ENCODE data around the gene ERF. TPM values are rescaled to one million over a fixed set of nuclear protein-coding genes. Genes with fewer than 3 reads are reported as not detected.

The ERF gene
- total RNA-seq, 3 donors from 2014 or later, result 86.2 to 95.4 (median 89.1) TPM

- no peaks in the 10 kb centered on the region for H3K9me3 Mint-ChIP-seq
- ATAC-seq (no peak), DNase-seq (no peak)
- peaks cover 30% of the 10 kb centered on the region for H3K36me3 Mint-ChIP-seq (ENCODE audit: insufficient read depth)
- peaks cover 17% of the 10 kb centered on the region for H3K4me1 Mint-ChIP-seq (ENCODE audit: low read depth)
- H3K27me3 Mint-ChIP-seq (ENCODE audit: low read depth), result no peaks in the 10 kb centered on the region
- H3K4me3 Mint-ChIP-seq, result no peak overlapping the region
Observed at GRCh38 chr19:42235181-42235580, 19.7 kb downstream of the ERF start.

GRCh38 chr19:42234364-42234763 is 20.6 kb downstream of the ERF start:
- Mint-ChIP-seq H3K4me1 (ENCODE audit: low read depth) (peaks cover 9% of the 10 kb centered on the region), H3K27me3 (ENCODE audit: low read depth) (no peaks in the 10 kb centered on the region), H3K36me3 (ENCODE audit: insufficient read depth) (peaks cover 34% of the 10 kb centered on the region), H3K9me3 (no peaks in the 10 kb centered on the region), H3K4me3 (no peak overlapping the region)
- no peak for ATAC-seq
- no peak for DNase-seq

GRCh38 chr19:42233678-42234292 is 21.1 kb downstream of the ERF start:
- Mint-ChIP-seq H3K27me3 (ENCODE audit: low read depth) (no peaks in the 10 kb centered on the region), H3K36me3 (ENCODE audit: insufficient read depth) (peaks cover 31% of the 10 kb centered on the region), H3K4me3 (no peak overlapping the region), H3K4me1 (ENCODE audit: low read depth) (peaks cover 5% of the 10 kb centered on the region), H3K9me3 (no peaks in the 10 kb centered on the region)
- ATAC-seq (no peak), DNase-seq (no peak)

- Mint-ChIP-seq H3K36me3 (ENCODE audit: insufficient read depth) (peaks cover 31% of the 10 kb centered on the region), H3K9me3 (no peaks in the 10 kb centered on the region), H3K4me3 (no peak overlapping the region), H3K4me1 (ENCODE audit: low read depth) (peaks cover 5% of the 10 kb centered on the region), H3K27me3 (ENCODE audit: low read depth) (no peaks in the 10 kb centered on the region)
- no peak for ATAC-seq
- no peak for DNase-seq
Observed at GRCh38 chr19:42233106-42233505, 21.8 kb downstream of the ERF start.

GRCh38 chr19:42232435-42232834 is 22.5 kb downstream of the ERF start:
- DNase-seq (no peak), ATAC-seq (no peak)
- Mint-ChIP-seq H3K4me1 (ENCODE audit: low read depth) (peaks cover 5% of the 10 kb centered on the region), H3K4me3 (no peak overlapping the region), H3K9me3 (no peaks in the 10 kb centered on the region), H3K36me3 (ENCODE audit: insufficient read depth) (peaks cover 31% of the 10 kb centered on the region), H3K27me3 (ENCODE audit: low read depth) (no peaks in the 10 kb centered on the region)

GRCh38 chr19:42230571-42230970 is 24.4 kb downstream of the ERF start:
- Mint-ChIP-seq H3K36me3 (ENCODE audit: insufficient read depth) (peaks cover 41% of the 10 kb centered on the region), H3K27me3 (ENCODE audit: low read depth) (no peaks in the 10 kb centered on the region), H3K4me1 (ENCODE audit: low read depth) (peaks cover 4% of the 10 kb centered on the region), H3K9me3 (no peaks in the 10 kb centered on the region), H3K4me3 (no peak overlapping the region)
- DNase-seq (no peak), ATAC-seq (no peak)

- H3K4me1 Mint-ChIP-seq (ENCODE audit: low read depth), result peaks cover 4% of the 10 kb centered on the region
- ATAC-seq, result peak in 1 of 2 donors; percentile 10
- H3K9me3 Mint-ChIP-seq, result no peaks in the 10 kb centered on the region
- peaks cover 37% of the 10 kb centered on the region for H3K36me3 Mint-ChIP-seq (ENCODE audit: insufficient read depth)
- H3K4me3 Mint-ChIP-seq, result no peak overlapping the region
- no peaks in the 10 kb centered on the region for H3K27me3 Mint-ChIP-seq (ENCODE audit: low read depth)
- DNase-seq, result no peak
Observed at GRCh38 chr19:42229855-42230351, 25.0 kb downstream of the ERF start.

- Mint-ChIP-seq H3K4me1 (ENCODE audit: low read depth) (peaks cover 4% of the 10 kb centered on the region), H3K27me3 (ENCODE audit: low read depth) (no peaks in the 10 kb centered on the region), H3K36me3 (ENCODE audit: insufficient read depth) (peaks cover 41% of the 10 kb centered on the region), H3K4me3 (no peak overlapping the region), H3K9me3 (no peaks in the 10 kb centered on the region)
- ATAC-seq, result no peak
- DNase-seq, result no peak
Observed at GRCh38 chr19:42229301-42229854, 25.6 kb downstream of the ERF start.

- H3K4me1 Mint-ChIP-seq (ENCODE audit: low read depth), result peaks cover 4% of the 10 kb centered on the region
- no peak overlapping the region for H3K4me3 Mint-ChIP-seq
- H3K27me3 Mint-ChIP-seq (ENCODE audit: low read depth), result no peaks in the 10 kb centered on the region
- H3K9me3 Mint-ChIP-seq, result no peaks in the 10 kb centered on the region
- peaks cover 38% of the 10 kb centered on the region for H3K36me3 Mint-ChIP-seq (ENCODE audit: insufficient read depth)
- no peak for DNase-seq
- ATAC-seq, result no peak
Observed at GRCh38 chr19:42228641-42229040, 26.3 kb downstream of the ERF start.

- no peaks in the 10 kb centered on the region for H3K9me3 Mint-ChIP-seq
- no peaks in the 10 kb centered on the region for H3K27me3 Mint-ChIP-seq (ENCODE audit: low read depth)
- peaks cover 15% of the 10 kb centered on the region for H3K4me1 Mint-ChIP-seq (ENCODE audit: low read depth)
- H3K4me3 Mint-ChIP-seq, result no peak overlapping the region
- DNase-seq (no peak), ATAC-seq (no peak)
- H3K36me3 Mint-ChIP-seq (ENCODE audit: insufficient read depth), result peaks cover 35% of the 10 kb centered on the region
Observed at GRCh38 chr19:42226886-42227285, 28.0 kb downstream of the ERF start.

- no peaks in the 10 kb centered on the region for H3K27me3 Mint-ChIP-seq (ENCODE audit: low read depth)
Observed at GRCh38 chr19:42225718-42226292, 29.1 kb downstream of the ERF start.

GRCh38 chr19:42224940-42225717 is 29.8 kb downstream of the ERF start:
- no peaks in the 10 kb centered on the region for H3K9me3 Mint-ChIP-seq
- DNase-seq (no peak), ATAC-seq (no peak)
- H3K4me3 Mint-ChIP-seq, result no peak overlapping the region
- H3K27me3 Mint-ChIP-seq (ENCODE audit: low read depth), result no peaks in the 10 kb centered on the region
- H3K36me3 Mint-ChIP-seq (ENCODE audit: insufficient read depth), result peaks cover 34% of the 10 kb centered on the region
- peaks cover 24% of the 10 kb centered on the region for H3K4me1 Mint-ChIP-seq (ENCODE audit: low read depth)

More at GRCh38 chr19:42225718-42226292, 29.1 kb downstream of the ERF start:
- DNase-seq (no peak), ATAC-seq (no peak)
- Mint-ChIP-seq H3K36me3 (ENCODE audit: insufficient read depth) (peaks cover 34% of the 10 kb centered on the region), H3K9me3 (no peaks in the 10 kb centered on the region), H3K4me3 (no peak overlapping the region), H3K4me1 (ENCODE audit: low read depth) (peaks cover 18% of the 10 kb centered on the region)

GRCh38 chr19:42220751-42221097 is 34.2 kb downstream of the ERF start:
- Mint-ChIP-seq H3K4me1 (ENCODE audit: low read depth) (peaks cover 50% of the 10 kb centered on the region), H3K27me3 (ENCODE audit: low read depth) (no peaks in the 10 kb centered on the region), H3K9me3 (no peaks in the 10 kb centered on the region)

GRCh38 chr19:42219812-42220750 is 34.8 kb downstream of the ERF start, which contains the start of gene ZNF526:
ZNF526 (plus strand) TSS chr19:42220312; CDS start chr19:42224404, 4,092 bp downstream.
- peak; percentile 94 for DNase-seq
- Mint-ChIP-seq H3K36me3 (ENCODE audit: insufficient read depth) (peaks cover 20% of the 10 kb centered on the region), H3K27me3 (ENCODE audit: low read depth) (no peaks in the 10 kb centered on the region), H3K4me3 (peak within 1 kb of the TSS; percentile 94), H3K4me1 (ENCODE audit: low read depth) (peaks cover 57% of the 10 kb centered on the region), H3K9me3 (no peaks in the 10 kb centered on the region)
- peak; percentile 83 to 86 for ATAC-seq

More at GRCh38 chr19:42220751-42221097, 34.2 kb downstream of the ERF start:
- Mint-ChIP-seq H3K4me3 (peak overlapping the region; percentile 94), H3K36me3 (ENCODE audit: insufficient read depth) (peaks cover 20% of the 10 kb centered on the region)
- ATAC-seq (no peak), DNase-seq (no peak)

All from activated T-cell treated with anti-CD3 and anti-CD28 coated beads, Interleukin-2, amount 50 U/mL, for 4 hours (primary cell).